RWPE2 (cell line): ENCODE data around the gene SLC17A7.

Experiments
- ATAC-seq: fragments of 200-7000 bp; cut with Tn5 transposase; 3 replicates; pipeline ENCODE4 v1.9.1; 2021; ENCODE audit warnings: low read depth
- DNase-seq: peaks from one replicate; pipeline ENCODE4 v3.0.0-alpha.2; 2020; ENCODE audit warnings: low spot score
- H3K27ac ChIP-seq: fragments of 450-650 bp; 2 replicates; pipeline ENCODE4 v1.5.1; 2017; ENCODE audit warnings: mild to moderate bottlenecking; ENCODE audit not compliant: poor library complexity, severe bottlenecking
- H3K27me3 ChIP-seq: fragments of 250-450 bp; sonication (Bioruptor Pico); 2 replicates; pipeline ENCODE4 v1.5.1; 2021; ENCODE audit warnings: mild to moderate bottlenecking, moderate library complexity; ENCODE audit not compliant: insufficient read depth, poor library complexity, severe bottlenecking
- H3K36me3 ChIP-seq: fragments of 250-450 bp; sonication (Bioruptor Pico); 2 replicates; pipeline ENCODE4 v1.5.1; 2020; ENCODE audit warnings: low read depth, mild to moderate bottlenecking, moderate library complexity
- H3K4me1 ChIP-seq: fragments of 250-450 bp; sonication (Bioruptor Pico); 2 replicates; pipeline ENCODE4 v1.5.1; 2021; ENCODE audit warnings: mild to moderate bottlenecking, moderate library complexity; ENCODE audit not compliant: insufficient read depth, poor library complexity, severe bottlenecking
- H3K4me3 ChIP-seq: fragments of 250-450 bp; sonication (Bioruptor Pico); 2 replicates; pipeline ENCODE4 v1.5.1; 2021; ENCODE audit warnings: mild to moderate bottlenecking, moderate library complexity; ENCODE audit not compliant: severe bottlenecking
- H3K9me3 ChIP-seq: fragments of 250-450 bp; sonication (Bioruptor Pico); 2 replicates; pipeline ENCODE4 v1.5.1; 2021; ENCODE audit warnings: mild to moderate bottlenecking, moderate library complexity; ENCODE audit not compliant: severe bottlenecking
- CTCF ChIP-seq: fragments of 450-650 bp; IDR thresholded peaks from one replicate; pipeline ENCODE4 v1.5.1; 2017; ENCODE audit warnings: mild to moderate bottlenecking, moderate library complexity; ENCODE audit not compliant: poor library complexity, severe bottlenecking

The SLC17A7 gene

GRCh38 chr19:49481020-49481683 lies 39.8 kb upstream of the SLC17A7 start:
- TF ChIP-seq CTCF, result no peak
- Histone ChIP-seq H3K27ac (no peak overlapping the region), H3K36me3 (no peaks in the 10 kb centered on the region), H3K27me3 (no peaks in the 10 kb centered on the region), H3K4me3 (no peak overlapping the region), H3K9me3 (no peaks in the 10 kb centered on the region), H3K4me1 (no peaks in the 10 kb centered on the region)
- DNase-seq (no peak), ATAC-seq (no peak)

GRCh38 chr19:49479975-49480628 lies 38.8 kb upstream of the SLC17A7 start:
- DNase-seq, result no peak
- Histone ChIP-seq H3K4me3 (no peak overlapping the region), H3K36me3 (no peaks in the 10 kb centered on the region), H3K9me3 (no peaks in the 10 kb centered on the region), H3K27me3 (no peaks in the 10 kb centered on the region), H3K27ac (no peak overlapping the region), H3K4me1 (no peaks in the 10 kb centered on the region)
- no peak for ATAC-seq
- TF ChIP-seq CTCF, result no peak

- Histone ChIP-seq H3K27ac (no peak overlapping the region), H3K27me3 (no peaks in the 10 kb centered on the region), H3K4me3 (no peak overlapping the region), H3K4me1 (no peaks in the 10 kb centered on the region), H3K36me3 (no peaks in the 10 kb centered on the region), H3K9me3 (no peaks in the 10 kb centered on the region)
- DNase-seq (no peak), ATAC-seq (peak; percentile 26; the same call in 1 of the 3 replicates)
- peak; percentile 31 for TF ChIP-seq CTCF
Measured at GRCh38 chr19:49475995-49476880, 34.9 kb upstream of the SLC17A7 start.

- TF ChIP-seq CTCF, result no peak
- no peak for DNase-seq
- H3K27ac ChIP-seq, result no peak overlapping the region
- no peaks in the 10 kb centered on the region for H3K9me3 ChIP-seq
- ATAC-seq, result peak; percentile 10; the same call in 1 of the 3 replicates
- no peak overlapping the region for H3K4me3 ChIP-seq
- no peaks in the 10 kb centered on the region for H3K4me1 ChIP-seq
- no peaks in the 10 kb centered on the region for H3K36me3 ChIP-seq
- H3K27me3 ChIP-seq, result no peaks in the 10 kb centered on the region
Measured at GRCh38 chr19:49475191-49475917, 34.0 kb upstream of the SLC17A7 start.
